Tibial nerve (tissue), 4 donors: ENCODE data around the gene ELOVL4.

Experiments used
- CTCF ChIP-seq, 5 experiments: fragments of 200-600 bp in 3 of 5; fragments of 450-650 bp in 2 of 5; sonication (generic) in 3 of 5; IDR thresholded peaks; one replicate each; pipeline ENCODE4 v1.5.1; 2016 to 2019; ENCODE audit warnings: antibody characterized with exemption in 5 of 5, mild to moderate bottlenecking in 3 of 5, moderate library complexity in 2 of 5
- EP300 ChIP-seq, 2 donors: sonication (generic); formaldehyde crosslinking; IDR thresholded peaks; one replicate each; pipeline ENCODE4 v1.6.1; 2017; ENCODE audit warnings: antibody characterized with exemption in 2 of 2, mild to moderate bottlenecking in 1 of 2
- POLR2A ChIP-seq, 2 donors: fragments of 450-650 bp; IDR thresholded peaks; one replicate each; pipeline ENCODE4 v1.6.1; 2017; ENCODE audit warnings: antibody characterized with exemption in 2 of 2, mild to moderate bottlenecking in 2 of 2, moderate library complexity in 2 of 2

- TF ChIP-seq EP300 (IDR thresholded peaks at IDR 0.05), result no peak
- TF ChIP-seq CTCF (IDR thresholded peaks at IDR 0.05), result peak; percentile 77 to 91 (median 89)
- no peak for TF ChIP-seq POLR2A (IDR thresholded peaks at IDR 0.05)
These were observed 77.7 kb downstream of the ELOVL4 start for GRCh38 chr6:79869600-79870084.
